Measurements from ENCODE around the gene PTRH1.

Gene PTRH1

GRCh38 chr9:127754099-127755060 is 38.9 kb upstream of the PTRH1 start:
- Histone ChIP-seq H3K9ac (no peak overlapping the region), H3K79me2 (no peaks in the 10 kb centered on the region), H3K9me3 (ENCODE audit: control insufficient read depth, low read length) (no peaks in the 10 kb centered on the region), H3K4me2 (ENCODE audit: low read length) (no peak overlapping the region), H3K4me3 (ENCODE audit: low read depth, low read length) (no peak overlapping the region), H3K36me3 (ENCODE audit: control insufficient read depth, insufficient read depth, low read length) (no peaks in the 10 kb centered on the region), H3K27ac (no peak overlapping the region), H2AFZ (no peak overlapping the region), H3K4me1 (no peaks in the 10 kb centered on the region), H3K27me3 (ENCODE audit: control insufficient read depth, insufficient read depth, low read length) (peaks cover 12% of the 10 kb centered on the region)
- no peak for TF ChIP-seq CTCF (IDR thresholded peaks at IDR 0.05)

- H3K4me1 ChIP-seq: no peaks in the 10 kb centered on the region
- H3K36me3 ChIP-seq (ENCODE audit: control insufficient read depth, insufficient read depth, low read length): no peaks in the 10 kb centered on the region
Measured at GRCh38 chr9:127753622-127754021, 38.2 kb upstream of the PTRH1 start.

GRCh38 chr9:127753148-127753547 is 37.7 kb upstream of the PTRH1 start:
- Histone ChIP-seq H2AFZ (no peak overlapping the region), H3K4me2 (ENCODE audit: low read length) (no peak overlapping the region), H3K9me3 (ENCODE audit: control insufficient read depth, low read length) (no peaks in the 10 kb centered on the region), H3K27ac (no peak overlapping the region), H3K4me3 (ENCODE audit: low read depth, low read length) (no peak overlapping the region), H3K4me1 (no peaks in the 10 kb centered on the region), H3K27me3 (ENCODE audit: control insufficient read depth, insufficient read depth, low read length) (peaks cover 12% of the 10 kb centered on the region), H3K9ac (no peak overlapping the region), H3K36me3 (ENCODE audit: control insufficient read depth, insufficient read depth, low read length) (no peaks in the 10 kb centered on the region), H3K79me2 (no peaks in the 10 kb centered on the region)
- TF ChIP-seq CTCF (IDR thresholded peaks at IDR 0.05): no peak

More at GRCh38 chr9:127753622-127754021, 38.2 kb upstream of the PTRH1 start:
- no peaks in the 10 kb centered on the region for H3K9me3 ChIP-seq (ENCODE audit: control insufficient read depth, low read length)
- no peak overlapping the region for H3K4me3 ChIP-seq (ENCODE audit: low read depth, low read length)
- H3K27me3 ChIP-seq (ENCODE audit: control insufficient read depth, insufficient read depth, low read length): peaks cover 12% of the 10 kb centered on the region
- H3K79me2 ChIP-seq: no peaks in the 10 kb centered on the region
- no peak overlapping the region for H3K9ac ChIP-seq
- H3K27ac ChIP-seq: no peak overlapping the region
- no peak for TF ChIP-seq CTCF (IDR thresholded peaks at IDR 0.05)
- H2AFZ ChIP-seq: no peak overlapping the region
- H3K4me2 ChIP-seq (ENCODE audit: low read length): no peak overlapping the region

GRCh38 chr9:127751269-127752054 is 36.0 kb upstream of the PTRH1 start:
- H2AFZ ChIP-seq: no peak overlapping the region
- H3K4me1 ChIP-seq: no peaks in the 10 kb centered on the region
- no peak for TF ChIP-seq CTCF (IDR thresholded peaks at IDR 0.05)
- H3K4me2 ChIP-seq (ENCODE audit: low read length): no peak overlapping the region
- H3K27me3 ChIP-seq (ENCODE audit: control insufficient read depth, insufficient read depth, low read length): peaks cover 12% of the 10 kb centered on the region
- H3K27ac ChIP-seq: no peak overlapping the region
- no peaks in the 10 kb centered on the region for H3K36me3 ChIP-seq (ENCODE audit: control insufficient read depth, insufficient read depth, low read length)
- no peaks in the 10 kb centered on the region for H3K79me2 ChIP-seq
- no peak overlapping the region for H3K9ac ChIP-seq
- no peak overlapping the region for H3K4me3 ChIP-seq (ENCODE audit: low read depth, low read length)
- no peaks in the 10 kb centered on the region for H3K9me3 ChIP-seq (ENCODE audit: control insufficient read depth, low read length)

Measured in parathyroid adenoma (tissue), 2 donors.